K562 (cell line): ENCODE data around the gene ABCA13. TPM values are rescaled to one million over a fixed set of nuclear protein-coding genes. Genes with fewer than 3 reads are reported as not detected.

Experiments
- ATAC-seq: fragments of 200-7000 bp; cut with Tn5 transposase; 3 replicates; pipeline ENCODE4 v1.9.1; 2020; ENCODE audit warnings: moderate library complexity
- BruUV-seq: library from RNA; stranded (reverse); fragments of 400-500 nt; replicated peaks from 2 replicates; lab custom pipeline; 2021; lab: Mats Ljungman, UMichigan
- CTCF ChIA-PET: fragments of 300-600 bp; formaldehyde crosslinking; extraction: SDS; loops from one replicate; lab custom pipeline; 2021; ENCODE audit warnings: low intra/inter-chr PET ratio; lab: Yijun Ruan, JAX
- POLR2A ChIA-PET: fragments of 300-600, 350-650 bp; sonication (Branson Sonifier 250); formaldehyde crosslinking; extraction: SDS; loops from one replicate; lab custom pipeline; 2021; ENCODE audit warnings: antibody characterized with exemption, inconsistent platforms; lab: Yijun Ruan, JAX
- DNase-seq, 4 experiments: peaks; one replicate each; pipeline versions ENCODE4 v3.0.0 to v3.0.0-alpha.2; 2011 to 2018; ENCODE audit warnings: low spot score in 3 of 4, mixed read lengths in 3 of 4; ENCODE audit errors: extremely low read depth in 1 of 4
- FAIRE-seq: peaks from 2 replicates; lab custom pipeline; 2011; peaks lifted over from hg19 to GRCh38; lab: Jason Lieb, UNC
- H2AFZ ChIP-seq: 2 replicates; pipeline ENCODE4 v1.6.0; 2011; ENCODE audit warnings: low read depth, low read length, control low read depth, inconsistent platforms
- H3K27ac ChIP-seq: fragments of 200-600 bp; 3 replicates; pipeline ENCODE4 v1.8.0; 2011; ENCODE audit warnings: low read depth, mild to moderate bottlenecking, control low read depth, inconsistent platforms, low read length, moderate library complexity, mixed read lengths; ENCODE audit errors: extremely low read depth
- H3K27me3 ChIP-seq, 2 experiments: fragments of 300-600 bp in 1 of 2; 2 replicates in 1 of 2; 3 replicates in 1 of 2; pipeline versions ENCODE4 v1.6.0 to v1.8.0; 2011; ENCODE audit warnings: inconsistent platforms in 2 of 2, low read length in 2 of 2, mild to moderate bottlenecking in 1 of 2, mixed read lengths in 1 of 2, moderate library complexity in 1 of 2; ENCODE audit not compliant: control insufficient read depth in 2 of 2, insufficient read depth in 2 of 2
- H3K36me3 ChIP-seq: fragments of 300-600 bp; 3 replicates; pipeline ENCODE4 v1.8.0; 2011; ENCODE audit warnings: mild to moderate bottlenecking, low read length, inconsistent platforms; ENCODE audit not compliant: control insufficient read depth, insufficient read depth
- H3K4me1 ChIP-seq, 2 experiments: fragments of 200-600 bp in 1 of 2; replicated peaks in 1 of 2; 2 replicates in 1 of 2; 3 replicates in 1 of 2; pipeline versions ENCODE4 v1.5.1 to v1.8.0; 2011; ENCODE audit warnings: inconsistent platforms in 2 of 2, low read length in 2 of 2, mild to moderate bottlenecking in 1 of 2, mixed read lengths in 1 of 2, moderate library complexity in 1 of 2; ENCODE audit not compliant: control insufficient read depth in 2 of 2, insufficient read depth in 2 of 2
- H3K4me2 ChIP-seq: 2 replicates; pipeline ENCODE4 v1.6.1; 2011; ENCODE audit warnings: low read length, control low read depth, inconsistent platforms, mixed read lengths; ENCODE audit not compliant: insufficient read depth
- H3K4me3 ChIP-seq: fragments of 200-600 bp; sonication (generic), shearing (Covaris generic); 2 replicates; pipeline ENCODE4 v1.5.1; 2016; ENCODE audit warnings: control low read depth, inconsistent platforms
- H3K79me2 ChIP-seq: fragments of 200-600 bp; 3 replicates; pipeline ENCODE4 v1.8.0; 2011; ENCODE audit warnings: low read length, inconsistent platforms; ENCODE audit not compliant: control insufficient read depth, insufficient read depth
- H3K9ac ChIP-seq, 2 experiments: 2 replicates each; pipeline versions ENCODE4 v1.6.0 to v1.6.1; 2011; ENCODE audit warnings: low read depth in 2 of 2, low read length in 2 of 2, control low read depth in 1 of 2, inconsistent platforms in 1 of 2, mild to moderate bottlenecking in 1 of 2, mixed read lengths in 1 of 2; ENCODE audit not compliant: insufficient read depth in 1 of 2
- H3K9me1 ChIP-seq: one replicate; pipeline ENCODE4 v1.6.0; 2011; ENCODE audit warnings: inconsistent platforms, mild to moderate bottlenecking, low read length, moderate library complexity; ENCODE audit not compliant: control insufficient read depth, insufficient read depth
- H3K9me3 ChIP-seq: replicated peaks from 2 replicates; pipeline ENCODE4 v1.5.1; 2011; ENCODE audit warnings: low read depth, low read length, inconsistent platforms; ENCODE audit not compliant: control insufficient read depth, insufficient read depth
- H4K20me1 ChIP-seq: replicated peaks from 2 replicates; pipeline ENCODE4 v1.6.1; 2011; ENCODE audit warnings: low read length, inconsistent platforms, mixed read lengths; ENCODE audit not compliant: control insufficient read depth, insufficient read depth
- CCAR2 ChIP-seq: fragments of 200-400 bp; formaldehyde crosslinking; IDR thresholded peaks from 2 replicates; pipeline ENCODE4 v1.6.1; 2017; ENCODE audit warnings: mild to moderate bottlenecking, low read depth, low read length
- CHCHD3 ChIP-seq: fragments of 250-450 bp; sonication (Bioruptor Pico); IDR thresholded peaks from 2 replicates; pipeline ENCODE4 v2.1.2; 2022; ENCODE audit warnings: mild to moderate bottlenecking
- CSDE1 ChIP-seq, 2 experiments: fragments of 450-650 bp; IDR thresholded peaks; 2 replicates each; pipeline ENCODE4 v1.6.1; 2016; ENCODE audit warnings: mild to moderate bottlenecking in 1 of 2
- DACH1 ChIP-seq: fragments of 450-650 bp; IDR thresholded peaks from 2 replicates; pipeline ENCODE4 v1.6.1; 2018; ENCODE audit not compliant: partially characterized antibody
- DNMT1 ChIP-seq: fragments of 450-650 bp; IDR thresholded peaks from 2 replicates; pipeline ENCODE4 v1.6.1; 2016; ENCODE audit warnings: antibody characterized with exemption, mild to moderate bottlenecking
- MAFF ChIP-seq: IDR thresholded peaks from 2 replicates; pipeline ENCODE4 v1.6.1; 2012; ENCODE audit warnings: low read length, improper control_type of control experiment
- MAFK ChIP-seq: IDR thresholded peaks from 2 replicates; pipeline ENCODE4 v1.6.1; 2011; ENCODE audit warnings: low read length, improper control_type of control experiment
- MBD2 ChIP-seq: sonication (generic); IDR thresholded peaks from 2 replicates; pipeline ENCODE4 v1.6.1; 2016; ENCODE audit warnings: low read depth, borderline replicate concordance
- XRCC5 ChIP-seq: fragments of 200-400 bp; formaldehyde crosslinking; IDR thresholded peaks from 2 replicates; pipeline ENCODE4 v1.6.1; 2017; ENCODE audit warnings: low read depth, mild to moderate bottlenecking, low read length
- ZFP36 ChIP-seq: fragments of 150-350 bp; IDR thresholded peaks from 2 replicates; pipeline ENCODE4 v1.6.1; 2018; ENCODE audit warnings: low read length, low read depth; ENCODE audit not compliant: partially characterized antibody
- ZNF24 ChIP-seq: fragments of 450-650 bp; IDR thresholded peaks from 2 replicates; pipeline ENCODE4 v1.6.1; 2016
- ZNF511 ChIP-seq: sonication (generic); formaldehyde crosslinking; IDR thresholded peaks from 2 replicates; pipeline ENCODE4 v1.8.0; 2022; ENCODE audit warnings: mild to moderate bottlenecking, missing genetic modification reagents
- WGBS: fragments of 100-300 bp; shearing (Covaris generic); methylation state at CpG from one replicate; pipeline ENCODE4 v1.1.6; 2016; ENCODE audit warnings: low coverage, mixed read lengths; ENCODE audit not compliant: insufficient coverage; ENCODE audit errors: missing lambda C conversion rate; 5-methylcytosine and 5-hydroxymethylcytosine counted together
- in situ Hi-C: fragments of 300-500 bp; cut with MboI; formaldehyde crosslinking; loops from 4 replicates; pipeline ENCODE4 v1.15.0; 2018; ENCODE audit warnings: inconsistent platforms, mixed read lengths
- intact Hi-C: fragments of 100-400 bp; cut with micrococcal nuclease; formaldehyde crosslinking; loops from 2 replicates; pipeline ENCODE4 v1.14.2; 2022
- polyA plus RNA-seq, 8 experiments: library from polyadenylated mRNA; depleted of rRNA in 4 of 8; stranded (reverse) in 5 of 8; unstranded in 3 of 8; fragments of >200 nt; fragmentation: Nextera tagmentation in 2 of 8; fragmentation: Illumina TruSeq in 1 of 8; extraction: Ambion mirVana in 2 of 8; extraction: Trizol in 1 of 8; gene quantifications; 2 replicates each; pipeline versions ENCODE4 v1.2.1 to v1.2.3, GENCODE V29; 2011 to 2014; ENCODE audit warnings: inconsistent platforms in 1 of 8, missing spikeins in 1 of 8
- total RNA-seq, 7 experiments: library from RNA; depleted of rRNA in 6 of 7; stranded (reverse); fragments of >200 nt in 6 of 7; fragmentation: Illumina TruSeq in 2 of 7; extraction: Trizol in 2 of 7; gene quantifications; 2 replicates each; pipeline versions ENCODE4 v1.2.1 to v1.2.3, GENCODE V29; 2011 to 2021; ENCODE audit warnings: low replicate concordance in 1 of 7
- TF ChIP-seq, protein P1 (sequence below): fragments of 450-650 bp; IDR thresholded peaks from 2 replicates; pipeline ENCODE4 v1.6.1; 2016; ENCODE audit warnings: mild to moderate bottlenecking
- TF ChIP-seq, protein P2 (sequence below): sonication (generic); formaldehyde crosslinking; IDR thresholded peaks from 2 replicates; pipeline ENCODE4 v1.8.0; 2022; ENCODE audit warnings: mild to moderate bottlenecking, missing genetic modification reagents

Gene ABCA13
- total and polyA plus RNA-seq, 9 of the 15 experiments (the other 6 are each of a cell fraction or from before 2014, with no cell fraction given) = 0.14 to 1.5 (median 0.38) TPM

DNA sequence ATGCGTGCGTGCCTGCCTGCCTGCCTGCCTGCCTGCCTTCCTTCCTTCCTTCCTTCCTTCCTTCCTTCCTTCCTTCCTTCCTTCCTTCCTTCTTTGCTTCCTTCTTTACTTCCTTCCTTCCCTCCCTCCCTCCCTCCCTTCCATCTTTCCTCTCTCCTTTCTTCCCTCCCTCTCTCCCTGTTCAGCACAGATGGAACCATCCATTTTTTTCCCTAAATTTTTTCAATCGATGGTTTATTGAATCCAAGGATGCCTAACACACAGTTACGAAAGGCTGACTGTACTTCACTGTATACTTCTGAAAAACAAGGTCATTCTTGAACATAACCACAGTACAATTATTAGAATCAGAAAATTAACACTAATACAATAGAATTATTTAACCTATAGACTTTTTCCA is 53.8 kb downstream of the ABCA13 start:
- in situ Hi-C loops (no loop called here), intact Hi-C loops (no loop called here)
- TF ChIP-seq, protein P1, sequence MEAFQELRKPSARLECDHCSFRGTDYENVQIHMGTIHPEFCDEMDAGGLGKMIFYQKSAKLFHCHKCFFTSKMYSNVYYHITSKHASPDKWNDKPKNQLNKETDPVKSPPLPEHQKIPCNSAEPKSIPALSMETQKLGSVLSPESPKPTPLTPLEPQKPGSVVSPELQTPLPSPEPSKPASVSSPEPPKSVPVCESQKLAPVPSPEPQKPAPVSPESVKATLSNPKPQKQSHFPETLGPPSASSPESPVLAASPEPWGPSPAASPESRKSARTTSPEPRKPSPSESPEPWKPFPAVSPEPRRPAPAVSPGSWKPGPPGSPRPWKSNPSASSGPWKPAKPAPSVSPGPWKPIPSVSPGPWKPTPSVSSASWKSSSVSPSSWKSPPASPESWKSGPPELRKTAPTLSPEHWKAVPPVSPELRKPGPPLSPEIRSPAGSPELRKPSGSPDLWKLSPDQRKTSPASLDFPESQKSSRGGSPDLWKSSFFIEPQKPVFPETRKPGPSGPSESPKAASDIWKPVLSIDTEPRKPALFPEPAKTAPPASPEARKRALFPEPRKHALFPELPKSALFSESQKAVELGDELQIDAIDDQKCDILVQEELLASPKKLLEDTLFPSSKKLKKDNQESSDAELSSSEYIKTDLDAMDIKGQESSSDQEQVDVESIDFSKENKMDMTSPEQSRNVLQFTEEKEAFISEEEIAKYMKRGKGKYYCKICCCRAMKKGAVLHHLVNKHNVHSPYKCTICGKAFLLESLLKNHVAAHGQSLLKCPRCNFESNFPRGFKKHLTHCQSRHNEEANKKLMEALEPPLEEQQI = no peak
- TF ChIP-seq, protein P2, sequence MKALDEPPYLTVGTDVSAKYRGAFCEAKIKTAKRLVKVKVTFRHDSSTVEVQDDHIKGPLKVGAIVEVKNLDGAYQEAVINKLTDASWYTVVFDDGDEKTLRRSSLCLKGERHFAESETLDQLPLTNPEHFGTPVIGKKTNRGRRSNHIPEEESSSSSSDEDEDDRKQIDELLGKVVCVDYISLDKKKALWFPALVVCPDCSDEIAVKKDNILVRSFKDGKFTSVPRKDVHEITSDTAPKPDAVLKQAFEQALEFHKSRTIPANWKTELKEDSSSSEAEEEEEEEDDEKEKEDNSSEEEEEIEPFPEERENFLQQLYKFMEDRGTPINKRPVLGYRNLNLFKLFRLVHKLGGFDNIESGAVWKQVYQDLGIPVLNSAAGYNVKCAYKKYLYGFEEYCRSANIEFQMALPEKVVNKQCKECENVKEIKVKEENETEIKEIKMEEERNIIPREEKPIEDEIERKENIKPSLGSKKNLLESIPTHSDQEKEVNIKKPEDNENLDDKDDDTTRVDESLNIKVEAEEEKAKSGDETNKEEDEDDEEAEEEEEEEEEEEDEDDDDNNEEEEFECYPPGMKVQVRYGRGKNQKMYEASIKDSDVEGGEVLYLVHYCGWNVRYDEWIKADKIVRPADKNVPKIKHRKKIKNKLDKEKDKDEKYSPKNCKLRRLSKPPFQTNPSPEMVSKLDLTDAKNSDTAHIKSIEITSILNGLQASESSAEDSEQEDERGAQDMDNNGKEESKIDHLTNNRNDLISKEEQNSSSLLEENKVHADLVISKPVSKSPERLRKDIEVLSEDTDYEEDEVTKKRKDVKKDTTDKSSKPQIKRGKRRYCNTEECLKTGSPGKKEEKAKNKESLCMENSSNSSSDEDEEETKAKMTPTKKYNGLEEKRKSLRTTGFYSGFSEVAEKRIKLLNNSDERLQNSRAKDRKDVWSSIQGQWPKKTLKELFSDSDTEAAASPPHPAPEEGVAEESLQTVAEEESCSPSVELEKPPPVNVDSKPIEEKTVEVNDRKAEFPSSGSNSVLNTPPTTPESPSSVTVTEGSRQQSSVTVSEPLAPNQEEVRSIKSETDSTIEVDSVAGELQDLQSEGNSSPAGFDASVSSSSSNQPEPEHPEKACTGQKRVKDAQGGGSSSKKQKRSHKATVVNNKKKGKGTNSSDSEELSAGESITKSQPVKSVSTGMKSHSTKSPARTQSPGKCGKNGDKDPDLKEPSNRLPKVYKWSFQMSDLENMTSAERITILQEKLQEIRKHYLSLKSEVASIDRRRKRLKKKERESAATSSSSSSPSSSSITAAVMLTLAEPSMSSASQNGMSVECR (CRISPR knock-in tag) = no peak
- TF ChIP-seq ZNF24 = no peak
- TF ChIP-seq XRCC5 = no peak
- TF ChIP-seq MAFF = no peak
- TF ChIP-seq CSDE1 (IDR thresholded peaks at IDR 0.05) = no peak
- TF ChIP-seq CCAR2 = no peak
- TF ChIP-seq DNMT1 = no peak
- TF ChIP-seq ZNF511 (CRISPR knock-in tag) = no peak
- no peak for TF ChIP-seq MBD2
- TF ChIP-seq MAFK = no peak
- TF ChIP-seq ZFP36 = no peak
- TF ChIP-seq CHCHD3 (CRISPR knock-in tag) = no peak
- TF ChIP-seq DACH1 = no peak
- WGBS = 0% methylated on average over 4 of the region's 4 CpGs
- FAIRE-seq = no peak
- no peak for DNase-seq
- Histone ChIP-seq H3K9ac (no peak overlapping the region), H3K4me2 (no peak overlapping the region), H3K9me3 (no peaks in the 10 kb centered on the region), H4K20me1 (no peaks in the 10 kb centered on the region), H2AFZ (no peak overlapping the region), H3K36me3 (no peaks in the 10 kb centered on the region), H3K4me1 (no peaks in the 10 kb centered on the region), H3K79me2 (no peaks in the 10 kb centered on the region), H3K27ac (no peak overlapping the region), H3K4me3 (no peak overlapping the region), H3K27me3 (no peaks in the 10 kb centered on the region), H3K9me1 (no peaks in the 10 kb centered on the region)
- BruUV-seq = no TSS peak
- ChIA-PET CTCF (no interaction called here), POLR2A (no interaction called here)
- ATAC-seq = no peak
